Activated CD4-positive, alpha-beta T cell treated with anti-CD3 and anti-CD28 coated beads for 48 hours (primary cell): ENCODE measurements around the gene ST7.

Experiments used
- DNase-seq: peaks from one replicate; pipeline ENCODE4 v3.0.0-alpha.2; 2020

ST7 gene

GRCh38 chr7:117069379-117069778 lies 116.1 kb downstream of the ST7 start:
- DNase-seq: no peak

DNA sequence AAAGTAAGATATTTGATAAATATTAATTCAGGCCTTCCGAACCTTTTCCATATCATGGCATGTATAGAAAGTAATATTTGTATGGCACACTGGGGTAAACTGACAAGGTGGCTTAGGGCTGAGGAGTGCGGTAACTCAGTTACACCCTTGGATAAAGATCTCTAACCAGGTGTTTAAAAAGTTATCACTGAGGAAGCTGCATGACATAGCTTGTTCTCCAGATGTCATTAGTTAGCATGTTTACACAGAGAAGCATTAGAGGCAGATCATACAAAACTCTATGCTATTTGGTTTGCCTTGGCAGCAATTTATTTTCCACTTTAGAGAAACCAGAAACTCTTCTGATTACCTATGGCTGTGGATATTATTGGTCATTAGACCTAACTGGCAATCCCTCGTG lies 118.2 kb downstream of the ST7 start:
- DNase-seq: no peak

GRCh38 chr7:117072620-117073118 lies 119.4 kb downstream of the ST7 start:
- DNase-seq: no peak

- no peak for DNase-seq
These were observed 121.1 kb downstream of the ST7 start for GRCh38 chr7:117074378-117074777.

DNA sequence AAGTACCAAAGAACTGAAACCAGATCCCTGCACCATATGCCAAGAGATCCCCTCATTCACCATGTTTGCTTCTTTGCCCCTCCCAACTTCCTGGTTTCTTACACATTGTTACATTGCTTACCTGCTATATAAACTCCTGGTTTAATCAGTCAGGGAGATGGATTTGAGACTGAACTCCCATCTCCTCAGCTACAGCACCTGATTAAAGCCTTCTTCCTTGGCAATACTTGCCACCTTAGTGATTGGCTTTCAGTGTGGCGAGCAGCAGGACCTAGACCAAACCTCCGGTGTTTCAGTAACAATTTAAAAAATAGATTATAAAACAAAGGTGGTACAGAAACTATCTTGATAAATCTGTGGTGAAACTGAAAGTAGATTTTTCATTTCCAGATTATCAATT lies 122.6 kb downstream of the ST7 start:
- no peak for DNase-seq

DNA sequence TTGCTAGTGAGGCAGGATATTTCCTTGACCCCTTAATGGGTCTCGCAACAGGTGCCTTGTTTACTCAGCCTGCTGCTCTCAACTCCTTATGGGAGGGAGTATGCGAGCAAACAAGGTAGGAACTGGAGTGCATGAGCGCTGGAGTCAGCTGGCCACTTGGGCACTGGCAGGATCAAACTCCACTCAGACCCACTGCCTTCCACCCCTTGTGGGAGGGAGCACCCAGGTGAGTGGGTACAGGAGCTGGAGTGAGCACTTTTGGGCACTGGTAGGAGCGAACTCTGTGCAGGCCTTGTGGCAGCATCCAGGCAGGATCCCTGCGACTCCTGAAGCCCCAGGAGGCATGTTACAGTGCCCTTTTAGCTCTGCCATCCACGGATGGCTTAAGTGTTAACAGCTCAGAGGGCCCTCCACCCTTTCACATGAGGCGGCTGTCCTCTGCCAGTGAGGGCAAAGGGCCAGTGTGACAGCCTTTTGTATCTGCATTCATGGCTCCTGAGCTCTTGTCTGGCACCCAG lies 123.2 kb downstream of the ST7 start:
- DNase-seq: no peak

- DNase-seq: no peak
These were observed 124.4 kb downstream of the ST7 start for GRCh38 chr7:117077658-117078057.

GRCh38 chr7:117082647-117083046 lies 129.3 kb downstream of the ST7 start:
- no peak for DNase-seq

- no peak for DNase-seq
These were observed 130.3 kb downstream of the ST7 start for GRCh38 chr7:117083648-117084047.

GRCh38 chr7:117084286-117084685 lies 131.0 kb downstream of the ST7 start:
- DNase-seq: no peak

DNA sequence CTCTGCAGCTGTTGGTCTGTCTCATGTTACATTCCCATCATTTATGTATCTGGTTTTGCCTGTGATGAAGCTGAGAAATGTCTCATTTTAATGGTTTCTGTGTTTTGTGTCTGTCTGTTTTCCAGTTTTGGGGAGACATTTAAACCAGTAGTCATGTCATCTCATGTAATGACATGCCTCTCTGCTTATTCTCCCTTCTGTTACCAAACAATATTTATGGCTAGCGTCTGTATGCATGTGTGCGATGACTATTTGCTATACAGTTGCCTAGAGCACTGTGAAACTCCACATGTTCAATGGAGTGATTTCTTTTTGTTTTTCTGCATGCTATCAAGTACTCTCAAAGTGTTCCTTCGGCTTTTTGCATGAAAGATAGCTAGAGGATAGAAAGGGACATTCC lies 132.0 kb downstream of the ST7 start:
- no peak for DNase-seq

DNA sequence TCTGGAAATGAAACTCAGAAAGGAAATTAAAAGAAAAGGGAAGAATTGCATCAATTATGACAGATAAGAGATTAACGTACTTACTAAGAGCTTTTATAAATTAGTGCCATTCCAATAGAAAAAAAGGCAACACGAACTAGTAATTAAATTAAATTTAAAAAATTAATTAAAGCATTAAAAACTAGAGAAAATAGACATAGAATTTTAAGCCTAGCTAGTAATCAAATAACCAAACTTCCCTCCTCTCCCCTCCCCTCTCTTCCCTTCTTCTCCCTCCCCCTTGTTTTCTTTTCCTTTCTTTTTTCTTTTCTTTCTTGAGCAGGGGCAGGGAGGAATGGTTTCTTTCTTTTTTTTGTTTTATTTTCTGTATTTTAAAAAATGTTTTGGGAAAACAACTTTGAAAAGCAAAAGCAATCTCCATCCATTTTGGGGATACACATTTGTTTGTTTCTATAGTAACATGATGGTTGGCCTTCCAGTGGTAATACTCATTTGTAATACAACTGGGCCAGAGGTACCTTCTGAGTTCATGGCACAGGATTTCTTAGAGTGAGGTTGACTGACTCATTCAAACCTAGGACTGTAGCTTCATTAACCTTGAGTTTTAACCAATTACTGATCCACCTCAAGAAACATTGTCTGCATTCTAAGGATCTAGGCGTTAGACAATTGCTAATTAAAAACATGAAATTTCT lies 132.6 kb downstream of the ST7 start:
- DNase-seq: no peak

- peak; percentile 31 for DNase-seq
These were observed 133.5 kb downstream of the ST7 start for GRCh38 chr7:117086788-117087187.

- no peak for DNase-seq
These were observed 134.5 kb downstream of the ST7 start for GRCh38 chr7:117087639-117088396.

DNA sequence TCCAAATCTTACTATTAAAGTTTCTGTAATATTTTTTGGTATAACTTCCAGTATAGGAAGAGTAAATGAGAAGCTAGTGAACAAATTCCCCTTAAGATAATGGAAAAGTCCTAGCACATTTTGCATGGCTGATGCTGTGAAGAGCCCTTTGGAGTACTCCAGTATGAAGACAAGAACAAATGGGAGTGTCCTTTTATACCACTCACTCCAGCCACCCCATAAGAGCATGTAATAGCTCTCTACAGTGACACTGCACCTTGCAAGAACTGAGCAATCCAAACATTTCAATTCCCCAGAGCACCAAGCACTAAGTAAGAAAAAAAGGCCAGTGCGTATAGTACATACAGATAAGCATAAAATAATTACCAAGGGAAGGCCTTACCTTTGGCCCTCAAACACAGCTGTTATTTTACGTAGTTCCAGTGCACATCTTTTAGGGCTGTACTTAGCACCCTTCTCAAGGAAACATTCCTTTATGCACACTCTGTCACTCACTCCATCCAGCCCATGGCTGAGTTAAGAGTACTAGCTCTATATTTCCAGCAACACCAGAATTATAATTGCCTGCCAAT lies 135.4 kb downstream of the ST7 start:
- no peak for DNase-seq

DNA sequence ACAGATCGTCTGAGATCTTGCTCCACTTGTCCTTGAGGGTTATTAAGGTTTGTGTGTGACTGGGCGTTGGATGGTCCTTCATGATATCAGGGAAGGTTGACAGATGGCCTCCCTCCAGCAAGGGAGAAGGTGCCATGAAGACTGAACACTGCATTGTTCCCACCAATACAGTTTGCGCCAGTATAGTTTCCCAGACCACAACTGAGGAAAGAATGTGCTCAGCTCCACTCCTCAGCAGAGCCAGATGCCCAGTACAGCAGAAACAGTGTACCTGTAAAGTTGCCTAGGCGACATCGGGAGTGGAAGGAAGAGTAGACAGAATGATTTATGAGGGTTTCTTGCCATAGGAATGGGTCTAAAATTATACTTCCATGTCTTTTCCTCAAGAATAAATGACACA lies 137.5 kb downstream of the ST7 start:
- DNase-seq: no peak

- no peak for DNase-seq
These were observed 138.4 kb downstream of the ST7 start for GRCh38 chr7:117091721-117092120.

DNA sequence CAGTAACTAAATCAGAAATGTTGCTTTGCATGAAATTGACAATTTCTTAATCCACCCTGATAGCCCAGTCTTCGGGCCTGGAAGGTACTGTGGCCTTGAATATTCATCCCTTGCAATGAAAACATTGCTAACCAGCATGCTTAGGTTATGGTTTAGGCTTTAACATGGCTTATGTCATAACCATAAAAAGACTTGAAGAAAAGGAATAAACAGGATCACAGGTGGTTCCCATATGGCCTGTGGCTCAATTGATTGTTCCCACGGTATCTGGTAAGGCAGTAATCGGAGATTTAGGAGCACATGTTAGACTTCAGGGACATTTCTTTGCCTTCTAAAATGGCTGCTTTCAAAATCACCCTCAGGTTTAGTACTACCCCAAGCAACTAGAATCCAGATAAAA lies 139.5 kb downstream of the ST7 start:
- DNase-seq: no peak

GRCh38 chr7:117094457-117094856 lies 141.2 kb downstream of the ST7 start:
- no peak for DNase-seq

DNA sequence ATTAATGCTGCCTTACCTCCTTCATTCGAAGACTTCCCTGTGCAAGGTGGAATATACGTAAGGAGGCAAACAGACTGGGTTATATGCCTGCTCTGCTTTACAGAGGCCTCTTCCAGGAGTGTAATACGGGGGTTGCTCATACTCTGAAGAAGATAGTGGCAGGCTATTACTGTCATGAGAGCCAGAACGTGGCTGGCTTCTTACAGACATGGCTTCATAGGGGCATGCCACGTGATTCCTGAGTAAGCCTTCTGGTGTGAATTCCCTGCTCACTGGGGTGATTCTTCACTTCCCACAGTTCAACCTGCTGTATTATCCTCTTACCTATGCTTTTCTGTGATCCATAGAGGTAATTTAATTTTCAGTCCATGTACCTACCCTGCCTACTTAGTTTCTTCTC lies 141.8 kb downstream of the ST7 start:
- no peak for DNase-seq

- no peak for DNase-seq
These were observed 143.0 kb downstream of the ST7 start for GRCh38 chr7:117096330-117096729.

DNA sequence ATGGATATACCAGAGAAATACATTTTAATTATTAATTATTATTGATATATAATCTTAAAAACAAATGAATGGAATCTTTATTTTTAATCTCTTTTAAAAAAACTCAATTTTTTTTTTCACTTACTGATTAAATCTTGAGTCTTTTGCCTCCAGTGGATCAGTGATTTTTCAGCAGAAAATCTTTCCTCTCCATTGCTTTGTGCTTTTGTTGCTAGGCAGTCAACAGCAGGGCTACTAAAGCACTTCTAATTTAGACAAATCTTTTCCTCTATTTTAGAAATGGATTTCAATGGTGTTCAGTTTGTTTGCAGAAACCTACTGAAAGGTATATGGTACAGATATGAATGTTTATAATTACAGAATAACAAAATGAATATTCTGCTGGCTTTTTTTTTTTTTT lies 143.6 kb downstream of the ST7 start:
- no peak for DNase-seq

- no peak for DNase-seq
These were observed 144.6 kb downstream of the ST7 start for GRCh38 chr7:117097860-117098259.

DNA sequence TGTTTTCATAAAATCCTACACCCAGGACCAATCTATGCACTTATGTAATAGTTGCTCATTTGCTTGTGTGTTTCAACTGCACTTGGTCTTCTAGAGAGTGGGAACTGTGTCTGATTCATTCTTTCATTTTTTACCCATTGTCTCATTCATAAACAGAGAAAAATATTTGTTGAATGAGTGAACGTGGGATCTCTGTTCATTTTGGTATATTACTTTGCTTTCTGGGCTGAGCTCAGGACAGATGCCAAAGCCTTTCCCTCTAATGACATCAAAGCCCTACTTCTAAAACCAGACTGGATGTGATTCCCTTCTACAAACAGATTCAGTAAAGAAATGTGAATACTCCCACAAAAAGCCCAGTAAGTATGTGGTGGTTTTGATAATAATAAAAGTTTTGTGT lies 145.2 kb downstream of the ST7 start:
- DNase-seq: no peak
